RWPE2 (cell line): ENCODE measurements around the gene NDNF.

Experiments
- ATAC-seq: fragments of 200-7000 bp; cut with Tn5 transposase; 3 replicates; pipeline ENCODE4 v1.9.1; 2021; ENCODE audit warnings: low read depth
- DNase-seq: peaks from one replicate; pipeline ENCODE4 v3.0.0-alpha.2; 2020; ENCODE audit warnings: low spot score
- H3K27ac ChIP-seq: fragments of 450-650 bp; 2 replicates; pipeline ENCODE4 v1.5.1; 2017; ENCODE audit warnings: mild to moderate bottlenecking; ENCODE audit not compliant: poor library complexity, severe bottlenecking
- H3K27me3 ChIP-seq: fragments of 250-450 bp; sonication (Bioruptor Pico); 2 replicates; pipeline ENCODE4 v1.5.1; 2021; ENCODE audit warnings: mild to moderate bottlenecking, moderate library complexity; ENCODE audit not compliant: insufficient read depth, poor library complexity, severe bottlenecking
- H3K36me3 ChIP-seq: fragments of 250-450 bp; sonication (Bioruptor Pico); 2 replicates; pipeline ENCODE4 v1.5.1; 2020; ENCODE audit warnings: low read depth, mild to moderate bottlenecking, moderate library complexity
- H3K4me1 ChIP-seq: fragments of 250-450 bp; sonication (Bioruptor Pico); 2 replicates; pipeline ENCODE4 v1.5.1; 2021; ENCODE audit warnings: mild to moderate bottlenecking, moderate library complexity; ENCODE audit not compliant: insufficient read depth, poor library complexity, severe bottlenecking
- H3K4me3 ChIP-seq: fragments of 250-450 bp; sonication (Bioruptor Pico); 2 replicates; pipeline ENCODE4 v1.5.1; 2021; ENCODE audit warnings: mild to moderate bottlenecking, moderate library complexity; ENCODE audit not compliant: severe bottlenecking
- H3K9me3 ChIP-seq: fragments of 250-450 bp; sonication (Bioruptor Pico); 2 replicates; pipeline ENCODE4 v1.5.1; 2021; ENCODE audit warnings: mild to moderate bottlenecking, moderate library complexity; ENCODE audit not compliant: severe bottlenecking
- CTCF ChIP-seq: fragments of 450-650 bp; IDR thresholded peaks from one replicate; pipeline ENCODE4 v1.5.1; 2017; ENCODE audit warnings: mild to moderate bottlenecking, moderate library complexity; ENCODE audit not compliant: poor library complexity, severe bottlenecking

Gene NDNF

GRCh38 chr4:121073004-121073435 lies 685 bp upstream of the NDNF start:
- H3K36me3 ChIP-seq: no peaks in the 10 kb centered on the region
- H3K27me3 ChIP-seq: peaks cover 91% of the 10 kb centered on the region
- no peaks in the 10 kb centered on the region for H3K4me1 ChIP-seq
- no peak for DNase-seq
- no peaks in the 10 kb centered on the region for H3K9me3 ChIP-seq
- no peak for TF ChIP-seq CTCF
- no peak overlapping the region for H3K4me3 ChIP-seq
- H3K27ac ChIP-seq: no peak overlapping the region
- ATAC-seq: no peak

- no peaks in the 10 kb centered on the region for H3K4me1 ChIP-seq
- no peaks in the 10 kb centered on the region for H3K36me3 ChIP-seq
- DNase-seq (no peak), ATAC-seq (no peak)
- no peak for TF ChIP-seq CTCF
- peak overlapping the region; percentile 20 for H3K4me3 ChIP-seq
- H3K27me3 ChIP-seq: peaks cover 94% of the 10 kb centered on the region
- no peaks in the 10 kb centered on the region for H3K9me3 ChIP-seq
- no peak overlapping the region for H3K27ac ChIP-seq
These were observed 603 bp downstream of the NDNF start for GRCh38 chr4:121071640-121072223.

GRCh38 chr4:121070696-121071639 lies 1.4 kb downstream of the NDNF start:
- no peaks in the 10 kb centered on the region for H3K36me3 ChIP-seq
- peak; percentile 58; the same call in 2 of the 3 replicates for ATAC-seq
- no peak overlapping the region for H3K4me3 ChIP-seq
- peaks cover 86% of the 10 kb centered on the region for H3K27me3 ChIP-seq
- no peak for DNase-seq
- H3K4me1 ChIP-seq: no peaks in the 10 kb centered on the region
- no peaks in the 10 kb centered on the region for H3K9me3 ChIP-seq
- no peak for TF ChIP-seq CTCF
- no peak overlapping the region for H3K27ac ChIP-seq

- ATAC-seq: no peak
These were observed 2.1 kb downstream of the NDNF start for GRCh38 chr4:121070274-121070673.

More at GRCh38 chr4:121070274-121070673, 2.1 kb downstream of the NDNF start:
- DNase-seq: no peak
- H3K27me3 ChIP-seq: peaks cover 82% of the 10 kb centered on the region
- H3K36me3 ChIP-seq: no peaks in the 10 kb centered on the region
- H3K4me3 ChIP-seq: no peak overlapping the region
- no peaks in the 10 kb centered on the region for H3K4me1 ChIP-seq
- TF ChIP-seq CTCF: no peak
- no peak overlapping the region for H3K27ac ChIP-seq
- H3K9me3 ChIP-seq: no peaks in the 10 kb centered on the region
